Measurements from ENCODE around the gene KCTD17.

KCTD17 gene

GRCh38 chr22:37016134-37016910, 35.2 kb upstream of the KCTD17 start:
- DNase-seq (ENCODE audit: low spot score in 2 of 2) (no peak), ATAC-seq (no peak)
- no peak overlapping the region for H3K4me3 Mint-ChIP-seq
- no peaks in the 10 kb centered on the region for H3K4me1 Mint-ChIP-seq
- peak overlapping the region; percentile 73 for H3K27ac Mint-ChIP-seq
- H3K36me3 Mint-ChIP-seq, result no peaks in the 10 kb centered on the region
- no peaks in the 10 kb centered on the region for H3K9me3 Mint-ChIP-seq

- peak overlapping the region; percentile 73 for H3K27ac Mint-ChIP-seq
- ATAC-seq (no peak), DNase-seq (ENCODE audit: low spot score in 2 of 2) (no peak)
- peaks cover 8% of the 10 kb centered on the region for H3K4me1 Mint-ChIP-seq
- peak overlapping the region; percentile 79 for H3K4me3 Mint-ChIP-seq
- H3K36me3 Mint-ChIP-seq, result no peaks in the 10 kb centered on the region
- H3K9me3 Mint-ChIP-seq, result no peaks in the 10 kb centered on the region
These were observed 34.2 kb upstream of the KCTD17 start for GRCh38 chr22:37017356-37017755.

- ATAC-seq, result no peak
- Mint-ChIP-seq H3K4me3 (peak overlapping the region; percentile 79), H3K27ac (peak overlapping the region; percentile 80), H3K9me3 (no peaks in the 10 kb centered on the region), H3K36me3 (no peaks in the 10 kb centered on the region), H3K4me1 (peaks cover 9% of the 10 kb centered on the region)
- DNase-seq (ENCODE audit: low spot score in 2 of 2), result no peak
These were observed 33.3 kb upstream of the KCTD17 start for GRCh38 chr22:37018086-37018814.

GRCh38 chr22:37018815-37019308, 32.7 kb upstream of the KCTD17 start:
- Mint-ChIP-seq H3K9me3 (no peaks in the 10 kb centered on the region), H3K4me3 (peak overlapping the region; percentile 79), H3K36me3 (no peaks in the 10 kb centered on the region), H3K27ac (peak overlapping the region; percentile 80), H3K4me1 (peaks cover 9% of the 10 kb centered on the region)
- ATAC-seq (peak; percentile 45), DNase-seq (ENCODE audit: low spot score in 2 of 2) (no peak)

- peak within 1 kb of the TSS; percentile 83 for H3K27ac Mint-ChIP-seq
- H3K9me3 Mint-ChIP-seq, result no peaks in the 10 kb centered on the region
- H3K36me3 Mint-ChIP-seq, result peaks cover under 1% of the 10 kb centered on the region
- ATAC-seq (peak; percentile 86), DNase-seq (ENCODE audit: low spot score in 2 of 2) (peak; percentile 55 to 80)
- peaks cover 9% of the 10 kb centered on the region for H3K4me1 Mint-ChIP-seq
- H3K4me3 Mint-ChIP-seq, result peak within 1 kb of the TSS; percentile 79
These were observed 32.0 kb upstream of the KCTD17 start, which contains the start of the genes MPST and TST for GRCh38 chr22:37019309-37020191. TSS of gene MPST (plus strand) at chr22:37019742. CDS start at chr22:37019837, 95 bp downstream. TSS of gene TST (minus strand) at chr22:37019447. CDS start at chr22:37018732, 715 bp downstream.

GRCh38 chr22:37020192-37020479, 31.4 kb upstream of the KCTD17 start:
- DNase-seq (ENCODE audit: low spot score in 2 of 2) (no peak), ATAC-seq (peak; percentile 27)
- Mint-ChIP-seq H3K9me3 (no peaks in the 10 kb centered on the region), H3K4me3 (peak overlapping the region; percentile 79), H3K4me1 (peaks cover 14% of the 10 kb centered on the region), H3K36me3 (peaks cover 6% of the 10 kb centered on the region), H3K27ac (peak overlapping the region; percentile 83)

- no peaks in the 10 kb centered on the region for H3K9me3 Mint-ChIP-seq
- ATAC-seq (no peak), DNase-seq (ENCODE audit: low spot score in 2 of 2) (no peak)
- peak overlapping the region; percentile 79 for H3K4me3 Mint-ChIP-seq
- peaks cover 14% of the 10 kb centered on the region for H3K4me1 Mint-ChIP-seq
- H3K36me3 Mint-ChIP-seq, result peaks cover 6% of the 10 kb centered on the region
- no peak overlapping the region for H3K27ac Mint-ChIP-seq
These were observed 30.5 kb upstream of the KCTD17 start for GRCh38 chr22:37021041-37021440.

- H3K27ac Mint-ChIP-seq, result no peak overlapping the region
These were observed 29.6 kb upstream of the KCTD17 start for GRCh38 chr22:37021710-37022482.

GRCh38 chr22:37022483-37023337, 28.8 kb upstream of the KCTD17 start:
- Mint-ChIP-seq H3K36me3 (peaks cover 9% of the 10 kb centered on the region), H3K9me3 (no peaks in the 10 kb centered on the region), H3K4me1 (peaks cover 14% of the 10 kb centered on the region), H3K27ac (no peak overlapping the region), H3K4me3 (no peak overlapping the region)
- DNase-seq (ENCODE audit: low spot score in 2 of 2), result no peak
- no peak for ATAC-seq

More at GRCh38 chr22:37021710-37022482, 29.6 kb upstream of the KCTD17 start:
- ATAC-seq, result peak; percentile 47
- Mint-ChIP-seq H3K4me3 (peak overlapping the region; percentile 34), H3K4me1 (peaks cover 14% of the 10 kb centered on the region), H3K9me3 (no peaks in the 10 kb centered on the region), H3K36me3 (peaks cover 6% of the 10 kb centered on the region)
- DNase-seq (ENCODE audit: low spot score in 2 of 2), result peak; percentile 46 to 74

GRCh38 chr22:37023743-37024338, 27.7 kb upstream of the KCTD17 start:
- Mint-ChIP-seq H3K27ac (no peak overlapping the region), H3K4me1 (peaks cover 14% of the 10 kb centered on the region), H3K9me3 (no peaks in the 10 kb centered on the region), H3K36me3 (peaks cover 11% of the 10 kb centered on the region), H3K4me3 (no peak overlapping the region)
- no peak for DNase-seq (ENCODE audit: low spot score in 2 of 2)
- no peak for ATAC-seq

GRCh38 chr22:37024339-37025157, 27.0 kb upstream of the KCTD17 start:
- H3K36me3 Mint-ChIP-seq, result peaks cover 11% of the 10 kb centered on the region
- H3K4me3 Mint-ChIP-seq, result no peak overlapping the region
- peaks cover 14% of the 10 kb centered on the region for H3K4me1 Mint-ChIP-seq
- no peak for DNase-seq (ENCODE audit: low spot score in 2 of 2)
- no peak overlapping the region for H3K27ac Mint-ChIP-seq
- no peaks in the 10 kb centered on the region for H3K9me3 Mint-ChIP-seq
- no peak for ATAC-seq

- no peak overlapping the region for H3K27ac Mint-ChIP-seq
- ATAC-seq, result no peak
- peaks cover 17% of the 10 kb centered on the region for H3K36me3 Mint-ChIP-seq
- H3K9me3 Mint-ChIP-seq, result no peaks in the 10 kb centered on the region
- no peak for DNase-seq (ENCODE audit: low spot score in 2 of 2)
- peaks cover 14% of the 10 kb centered on the region for H3K4me1 Mint-ChIP-seq
- no peak overlapping the region for H3K4me3 Mint-ChIP-seq
These were observed 26.0 kb upstream of the KCTD17 start for GRCh38 chr22:37025500-37026070.

Data from stimulated activated effector memory CD8-positive, alpha-beta T cell treated with anti-CD3 and anti-CD28 coated beads, Interleukin-12 subunit alpha, Interleukin-12 subunit beta, amount 100 ng/mL, for 72 hours (primary cell).